ENCODE results near the gene KLHL11. TPM values are rescaled to one million over a fixed set of nuclear protein-coding genes. Genes with fewer than 3 reads are reported as not detected.

KLHL11 gene
- total and polyA plus RNA-seq, 9 of the 15 experiments (the other 6 are each of a cell fraction or from before 2014, with no cell fraction given) = 0.20 to 17.0 (median 10.3) TPM

DNA sequence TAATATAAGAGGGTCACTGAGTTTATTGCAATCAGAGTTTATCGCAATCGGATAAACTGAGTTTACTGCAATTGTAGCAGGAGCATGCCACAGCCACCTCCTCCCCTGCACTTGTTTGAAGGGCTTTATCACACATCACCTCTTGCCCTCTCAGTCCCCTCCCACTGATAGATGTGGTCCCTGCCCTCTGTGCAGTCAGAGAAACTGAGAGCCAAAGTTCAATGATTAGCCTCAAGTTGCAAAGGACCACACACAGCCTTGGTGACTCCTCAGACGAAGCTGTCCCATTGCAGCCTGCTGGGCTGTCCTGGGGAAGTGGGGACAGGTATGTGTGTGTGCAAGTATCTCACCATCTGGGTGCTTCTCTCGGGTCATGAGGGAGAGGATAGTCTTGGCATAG, 39.9 kb upstream of the KLHL11 start (continued):
- TF ChIP-seq CREB3 (tag; conservative IDR thresholded peaks at IDR 0.05; ENCODE audit: low read depth) (no peak), GATA2 (CRISPR knock-in tag; IDR thresholded peaks at IDR 0.05) (no peak), ZNF707 (CRISPR knock-in tag; conservative IDR thresholded peaks at IDR 0.05) (no peak), DACH1 (IDR thresholded peaks at IDR 0.05; ENCODE audit: partially characterized antibody) (no peak), CBX3 (IDR thresholded peaks at IDR 0.05; ENCODE audit: borderline replicate concordance in 1 of 2, low read length in 2 of 2) (no peak), HNRNPL (IDR thresholded peaks at IDR 0.05; ENCODE audit: low read depth, low read length) (no peak), CREB1 (IDR thresholded peaks at IDR 0.05) (no peak), CREB1 (CRISPR knock-in tag; IDR thresholded peaks at IDR 0.05) (no peak), KAT2B (IDR thresholded peaks at IDR 0.05; ENCODE audit: low read depth, low read length) (no peak), ZBTB1 (CRISPR knock-in tag; IDR thresholded peaks at IDR 0.05; ENCODE audit: borderline replicate concordance, low read depth) (no peak)

DNA sequence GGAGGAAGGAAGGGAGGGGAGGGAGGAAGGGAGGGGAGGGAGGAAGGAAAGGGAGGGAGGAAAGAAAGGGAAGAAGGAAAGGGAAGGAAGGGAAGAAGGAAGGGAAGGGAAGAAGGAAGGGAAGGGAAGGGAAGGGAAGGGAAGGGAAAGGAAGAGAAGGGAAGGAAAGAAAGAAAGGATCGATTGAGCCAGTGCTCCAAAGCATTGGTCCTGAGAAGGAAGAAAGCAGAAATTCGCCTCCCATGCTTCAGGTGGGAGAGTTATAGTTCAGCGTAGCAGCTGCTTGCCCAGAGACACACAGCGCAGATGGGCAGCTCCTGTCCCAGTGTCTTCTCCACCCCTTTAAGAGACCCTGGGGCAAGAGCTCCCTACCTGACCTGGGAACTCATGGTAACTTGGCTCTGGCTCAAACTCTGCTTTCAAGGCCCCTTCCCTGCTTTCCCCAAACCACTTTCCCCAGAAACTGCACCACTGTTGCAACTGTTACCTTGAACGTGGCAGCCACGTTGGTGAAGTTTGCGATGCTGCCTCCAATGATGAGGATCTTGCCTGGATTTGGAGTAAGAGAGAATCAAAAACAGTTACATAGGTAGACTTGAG, 39.1 kb upstream of the KLHL11 start:
- FAIRE-seq = no peak
- Histone ChIP-seq H3K36me3 (ENCODE audit: control insufficient read depth, insufficient read depth, low read length) (peaks cover 92% of the 10 kb centered on the region), H3K9me3 (replicated peaks; ENCODE audit: control insufficient read depth, insufficient read depth, low read depth, low read length) (no peaks in the 10 kb centered on the region), H3K27me3 (ENCODE audit: control insufficient read depth in 2 of 2, insufficient read depth in 2 of 2, low read length in 2 of 2) (no peaks in the 10 kb centered on the region), H3K4me1 (replicated peaks in 1 of 2; ENCODE audit: control insufficient read depth in 2 of 2, insufficient read depth in 2 of 2, low read length in 2 of 2) (no peaks in the 10 kb centered on the region; a peak in 1 of 5 replicates), H3K27ac (ENCODE audit: extremely low read depth, low read depth, low read length) (no peak overlapping the region), H3K9me1 (ENCODE audit: control insufficient read depth, insufficient read depth, low read length) (no peaks in the 10 kb centered on the region), H3K9ac (ENCODE audit: insufficient read depth in 1 of 2, low read depth in 2 of 2, low read length in 2 of 2) (no peak overlapping the region), H2AFZ (ENCODE audit: low read depth, low read length) (no peak overlapping the region), H4K20me1 (replicated peaks; ENCODE audit: control insufficient read depth, insufficient read depth, low read length) (peaks cover 4% of the 10 kb centered on the region; the same call in 1 of the 2 replicates), H3K79me2 (ENCODE audit: control insufficient read depth, insufficient read depth, low read length) (no peaks in the 10 kb centered on the region), H3K4me3 (no peak overlapping the region), H3K4me2 (ENCODE audit: insufficient read depth, low read length) (no peak overlapping the region)
- in situ Hi-C loops (cut with MboI) (loop anchor here (5.0 kb wide), 1 partner anchor 58 kb away; no protein-coding TSS in a partner anchor), intact Hi-C loops (cut with micrococcal nuclease) (no loop called here)
- ChIA-PET POLR2A (interaction anchor here (0.5 to 1.3 kb wide), 3 partner anchors 14 to 57 kb away, joined by 3 to 5 read pairs (median 3); partner anchors contain the start of gene ACLY), CTCF (ENCODE audit: low intra/inter-chr PET ratio) (no interaction called here)
- BruUV-seq (replicated peaks) = no TSS peak
- 94% methylated on average over 7 of the region's 7 CpGs for WGBS (ENCODE audit: insufficient coverage, low coverage, missing lambda C conversion rate)
- DNase-seq (ENCODE audit: extremely low read depth in 1 of 4, low spot score in 3 of 4) = no peak
- ATAC-seq = no peak
- TF ChIP-seq PATZ1 (CRISPR knock-in tag; IDR thresholded peaks at IDR 0.05; ENCODE audit: borderline replicate concordance) = no peak
- TF ChIP-seq NCOR1 (IDR thresholded peaks at IDR 0.05) = no peak
- TF ChIP-seq MEIS2 (IDR thresholded peaks at IDR 0.05; ENCODE audit: partially characterized antibody) = no peak
- TF ChIP-seq ZNF57 (CRISPR knock-in tag; IDR thresholded peaks at IDR 0.05) = no peak
- no peak for TF ChIP-seq ZNF175 (CRISPR knock-in tag; IDR thresholded peaks at IDR 0.05; ENCODE audit: low read depth)
- no peak for TF ChIP-seq COPS2 (conservative IDR thresholded peaks at IDR 0.05)
- TF ChIP-seq ZBTB33 (CRISPR knock-in tag; IDR thresholded peaks at IDR 0.05) = no peak
- TF ChIP-seq KDM1A (IDR thresholded peaks at IDR 0.05) = no peak

Measured in K562 (cell line).